HepG2 (cell line): ENCODE data around the gene KRTAP5-8. TPM values are rescaled to one million over a fixed set of nuclear protein-coding genes. Genes with fewer than 3 reads are reported as not detected.
A peak's percentile ranks its signal among the peaks of the same experiment; 100 is the strongest.

Experiments
- CC2D1A ChIP-seq: sonication (generic); formaldehyde crosslinking; IDR thresholded peaks from 2 replicates; pipeline ENCODE4 v1.8.1; 2023; ENCODE audit warnings: mild to moderate bottlenecking, missing genetic modification reagents
- DZIP1 ChIP-seq: sonication (generic); formaldehyde crosslinking; IDR thresholded peaks from 2 replicates; pipeline ENCODE4 v1.5.0; 2020; ENCODE audit warnings: mild to moderate bottlenecking, missing genetic modification reagents
- ELF1 ChIP-seq: sonication (generic); formaldehyde crosslinking; IDR thresholded peaks from 2 replicates; pipeline ENCODE4 v1.4.0; 2020; ENCODE audit warnings: missing genetic modification reagents
- ELF3 ChIP-seq: IDR thresholded peaks from 2 replicates; pipeline ENCODE4 v1.6.1; 2016; ENCODE audit warnings: missing genetic modification reagents, missing compliant biosample characterization
- HDAC2 ChIP-seq: sonication (generic); formaldehyde crosslinking; IDR thresholded peaks from 2 replicates; pipeline ENCODE4 v1.4.0; 2020; ENCODE audit warnings: missing genetic modification reagents
- HNF4A ChIP-seq: sonication (generic); formaldehyde crosslinking; IDR thresholded peaks from 2 replicates; pipeline ENCODE4 v1.4.0; 2020; ENCODE audit warnings: missing genetic modification reagents
- MTA1 ChIP-seq: sonication (generic); formaldehyde crosslinking; IDR thresholded peaks from 2 replicates; pipeline ENCODE4 v1.4.0; 2020; ENCODE audit warnings: missing genetic modification reagents, mild to moderate bottlenecking, borderline replicate concordance
- POGZ ChIP-seq: sonication (generic); formaldehyde crosslinking; IDR thresholded peaks from 2 replicates; pipeline ENCODE4 v1.4.0; 2020; ENCODE audit warnings: mild to moderate bottlenecking, missing genetic modification reagents
- PPARG ChIP-seq: conservative IDR thresholded peaks from 2 replicates; pipeline ENCODE4 v1.6.1; 2016; ENCODE audit warnings: missing biosample characterization, missing genetic modification reagents
- SCMH1 ChIP-seq: sonication (generic); formaldehyde crosslinking; IDR thresholded peaks from 2 replicates; pipeline ENCODE4 v1.9.0; 2021; ENCODE audit warnings: missing genetic modification reagents, mild to moderate bottlenecking, borderline replicate concordance
- TFDP2 ChIP-seq: sonication (generic); formaldehyde crosslinking; IDR thresholded peaks from 2 replicates; pipeline ENCODE4 v1.4.0; 2020; ENCODE audit warnings: missing genetic modification reagents
- ZBTB38 ChIP-seq: sonication (generic); formaldehyde crosslinking; IDR thresholded peaks from 2 replicates; pipeline ENCODE4 v1.5.1; 2020; ENCODE audit warnings: mild to moderate bottlenecking, missing genetic modification reagents
- ZFP91 ChIP-seq: sonication (generic); formaldehyde crosslinking; IDR thresholded peaks from 2 replicates; pipeline ENCODE4 v1.9.0; 2022; ENCODE audit warnings: missing genetic modification reagents, mild to moderate bottlenecking, borderline replicate concordance
- ZMYM4 ChIP-seq: sonication (generic); formaldehyde crosslinking; IDR thresholded peaks from 2 replicates; pipeline ENCODE4 v1.8.1; 2023; ENCODE audit warnings: mild to moderate bottlenecking, missing genetic modification reagents
- ZNF138 ChIP-seq: sonication (generic); formaldehyde crosslinking; IDR thresholded peaks from 2 replicates; pipeline ENCODE4 v1.5.0; 2020; ENCODE audit warnings: mild to moderate bottlenecking, low read depth, missing genetic modification reagents
- ZNF280B ChIP-seq: sonication (generic); formaldehyde crosslinking; IDR thresholded peaks from 2 replicates; pipeline ENCODE4 v1.5.0; 2020; ENCODE audit warnings: missing genetic modification reagents, mild to moderate bottlenecking, borderline replicate concordance
- ZNF503 ChIP-seq: sonication (generic); formaldehyde crosslinking; IDR thresholded peaks from 2 replicates; pipeline ENCODE4 v1.4.0; 2020; ENCODE audit warnings: missing genetic modification reagents
- ZNF691 ChIP-seq: sonication (generic); formaldehyde crosslinking; IDR thresholded peaks from 2 replicates; pipeline ENCODE4 v1.4.0; 2020; ENCODE audit warnings: missing genetic modification reagents, low read depth, mild to moderate bottlenecking, borderline replicate concordance
- polyA plus RNA-seq, 8 experiments: library from polyadenylated mRNA; depleted of rRNA in 3 of 8; stranded (reverse) in 7 of 8; unstranded in 1 of 8; fragments of >200 nt; fragmentation: Illumina TruSeq in 4 of 8; extraction: Trizol in 4 of 8; gene quantifications; 2 replicates each; pipeline versions ENCODE4 v1.2.1 to v1.2.3, GENCODE V29; 2011 to 2016; ENCODE audit warnings: low read depth in 4 of 8, missing spikeins in 1 of 8, mixed read lengths in 1 of 8; ENCODE audit not compliant: insufficient read depth in 1 of 8
- total RNA-seq, 5 experiments: library from RNA; depleted of rRNA; stranded (reverse); fragments of >200 nt; fragmentation: Illumina TruSeq; extraction: Trizol; gene quantifications; 2 replicates each; pipeline ENCODE4 v1.2.3, GENCODE V29; 2016; ENCODE audit warnings: low read depth in 1 of 5

The KRTAP5-8 gene
- total and polyA plus RNA-seq, 2 of the 13 experiments (the other 11 are each of a cell fraction or from before 2014, with no cell fraction given) = 0.20 TPM; not detected in 1

- TF ChIP-seq HNF4A (CRISPR knock-in tag) = peak; percentile 29; the same call in 1 of the 2 replicates
- TF ChIP-seq POGZ (CRISPR knock-in tag) = 0 out of 2 replicates have a peak, but pooled peaks have one; percentile 18
- TF ChIP-seq ZNF138 = no peak
- no peak for TF ChIP-seq ZNF503 (CRISPR knock-in tag)
- no peak for TF ChIP-seq ZNF691 (CRISPR knock-in tag)
- 0 out of 2 replicates have a peak, but pooled peaks have one; percentile 45 for TF ChIP-seq HDAC2 (CRISPR knock-in tag)
- 0 out of 2 replicates have a peak, but pooled peaks have one; percentile 31 for TF ChIP-seq ZNF280B (CRISPR knock-in tag)
- TF ChIP-seq ZBTB38 (CRISPR knock-in tag) = peak; percentile 88
- TF ChIP-seq CC2D1A (CRISPR knock-in tag) = no peak
- TF ChIP-seq ELF1 (CRISPR knock-in tag) = no peak
- TF ChIP-seq DZIP1 (CRISPR knock-in tag) = peak; percentile 34; the same call in 1 of the 2 replicates
- no peak for TF ChIP-seq PPARG (CRISPR knock-in tag)
- TF ChIP-seq MTA1 = 0 out of 2 replicates have a peak, but pooled peaks have one; percentile 45
- peak; percentile 50; the same call in 1 of the 2 replicates for TF ChIP-seq ZMYM4 (CRISPR knock-in tag)
- TF ChIP-seq ELF3 = 0 out of 2 replicates have a peak, but pooled peaks have one; percentile 31
- TF ChIP-seq SCMH1 (CRISPR knock-in tag) = no peak
- peak; percentile 17; the same call in 1 of the 2 replicates for TF ChIP-seq TFDP2 (CRISPR knock-in tag)
- 0 out of 2 replicates have a peak, but pooled peaks have one; percentile 5 for TF ChIP-seq ZFP91 (CRISPR knock-in tag)
- TF ChIP-seq, all 625 proteins: peak for 22
Observed at GRCh38 chr11:71545405-71545966, 7.7 kb downstream of the KRTAP5-8 start (continued).
